NK-92 (cell line): Measurements from ENCODE around the gene FANCG.
A peak's percentile ranks its signal among the peaks of the same experiment; 100 is the strongest.

ENCODE experiments used
- DNase-seq: peaks from one replicate; lab custom pipeline; 2025; ENCODE audit not compliant: unreplicated experiment; lab: John Stamatoyannopoulos, UW

The FANCG gene

DNA sequence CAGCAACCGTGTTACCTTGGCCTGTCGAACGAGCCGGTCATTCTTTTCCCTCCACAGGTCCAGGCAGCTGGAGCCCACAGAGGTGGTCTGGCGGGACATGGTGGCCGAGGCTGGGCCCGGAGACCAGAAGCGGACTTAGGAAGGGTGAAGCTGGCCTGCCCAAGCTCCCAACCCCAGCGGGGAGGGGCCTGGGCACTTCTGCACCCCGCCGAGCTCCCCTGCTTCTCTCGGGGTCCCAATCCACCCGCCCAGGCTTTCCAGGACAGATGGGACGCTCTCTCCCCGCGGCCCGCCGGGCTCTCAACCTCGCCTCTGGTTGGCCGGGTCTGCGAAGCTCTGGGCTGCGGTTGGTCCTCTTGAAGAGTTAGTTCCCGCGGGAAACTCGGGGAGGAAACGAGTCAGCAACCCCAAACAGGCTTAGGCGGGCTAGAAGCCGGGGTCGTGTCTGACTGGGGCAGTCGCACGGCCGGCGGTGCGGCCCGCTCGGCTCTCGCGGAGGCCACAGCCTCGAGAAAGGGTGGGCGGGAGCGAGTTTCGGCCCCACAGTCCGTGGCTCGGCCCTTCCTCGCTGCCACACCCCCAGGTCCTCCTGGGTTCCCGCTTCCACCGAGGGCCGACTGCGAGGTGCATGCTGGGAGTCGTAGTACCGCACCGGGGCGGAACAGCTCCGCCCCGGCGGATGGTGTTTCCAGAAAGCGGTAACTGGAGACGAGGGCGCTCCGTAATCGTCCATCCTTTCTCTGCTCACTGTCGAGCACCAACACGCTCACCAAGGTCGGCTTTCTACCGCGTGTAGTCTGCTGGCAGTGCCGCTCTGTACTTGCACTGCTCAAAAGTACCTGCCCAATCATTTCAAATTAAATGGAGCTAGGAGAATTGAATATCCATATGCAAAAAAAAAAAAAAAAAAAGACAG is at the start of gene FANCG:
Gene FANCG, minus strand, starts transcription at position 517 of the 916 bp plus-strand sequence. Its CDS starts 418 bp downstream, at position 99.
- no peak for DNase-seq

- no peak for DNase-seq
Measured at GRCh38 chr9:35116898-35117551, 37.3 kb upstream of the FANCG start.

- DNase-seq: no peak
Measured at GRCh38 chr9:35116539-35116897, 36.8 kb upstream of the FANCG start.

GRCh38 chr9:35115680-35116538 is 36.2 kb upstream of the FANCG start, which contains the start of gene ATOSB:
Gene ATOSB, minus strand, starts transcription at chr9:35115862. Its CDS starts 7,588 bp downstream, at chr9:35108274.
- peak; percentile 59 for DNase-seq

DNA sequence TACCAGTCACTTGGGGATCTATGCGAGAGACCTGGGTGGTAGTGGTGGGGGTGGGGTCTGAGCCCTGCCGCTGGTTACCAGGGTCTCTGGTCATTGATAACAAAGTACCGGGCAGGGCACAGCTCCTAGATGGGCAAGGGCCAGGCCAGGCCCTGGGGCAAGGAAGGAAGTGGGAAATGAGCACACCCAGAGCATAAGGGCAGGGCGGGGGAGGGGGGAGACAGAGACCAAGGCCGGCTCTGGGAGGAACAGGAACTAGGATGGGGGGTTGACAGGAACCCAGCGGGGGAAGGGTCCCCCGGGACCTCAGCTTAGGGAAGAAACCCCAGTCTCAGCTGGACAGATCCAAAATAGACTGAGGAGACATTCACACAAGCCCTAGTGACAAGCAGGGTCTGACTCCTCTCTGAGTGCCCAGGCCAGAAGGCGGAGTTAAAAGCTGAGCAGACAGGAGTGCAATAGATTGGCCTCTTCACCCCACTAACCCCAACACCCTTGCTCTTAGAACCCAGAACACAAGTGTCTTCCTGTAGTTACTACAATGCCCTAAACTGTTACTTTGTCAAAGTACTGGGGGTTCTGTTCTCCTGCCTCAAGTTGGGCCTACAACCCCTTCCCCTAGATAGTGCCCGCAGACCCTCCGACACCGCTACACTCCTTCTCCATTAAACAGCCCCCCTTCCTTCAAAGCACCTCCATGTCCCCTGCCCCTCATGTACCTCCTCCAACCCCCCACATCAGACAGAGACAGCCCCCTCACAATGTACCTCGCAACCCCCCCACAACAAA is 35.3 kb upstream of the FANCG start:
- no peak for DNase-seq

- DNase-seq: no peak
Measured at GRCh38 chr9:35114113-35114839, 34.5 kb upstream of the FANCG start.

- no peak for DNase-seq
Measured at GRCh38 chr9:35112257-35113020, 32.7 kb upstream of the FANCG start.

GRCh38 chr9:35111001-35111933 is 31.5 kb upstream of the FANCG start:
- DNase-seq: peak; percentile 80

- no peak for DNase-seq
Measured at GRCh38 chr9:35110327-35110761, 30.6 kb upstream of the FANCG start.

DNA sequence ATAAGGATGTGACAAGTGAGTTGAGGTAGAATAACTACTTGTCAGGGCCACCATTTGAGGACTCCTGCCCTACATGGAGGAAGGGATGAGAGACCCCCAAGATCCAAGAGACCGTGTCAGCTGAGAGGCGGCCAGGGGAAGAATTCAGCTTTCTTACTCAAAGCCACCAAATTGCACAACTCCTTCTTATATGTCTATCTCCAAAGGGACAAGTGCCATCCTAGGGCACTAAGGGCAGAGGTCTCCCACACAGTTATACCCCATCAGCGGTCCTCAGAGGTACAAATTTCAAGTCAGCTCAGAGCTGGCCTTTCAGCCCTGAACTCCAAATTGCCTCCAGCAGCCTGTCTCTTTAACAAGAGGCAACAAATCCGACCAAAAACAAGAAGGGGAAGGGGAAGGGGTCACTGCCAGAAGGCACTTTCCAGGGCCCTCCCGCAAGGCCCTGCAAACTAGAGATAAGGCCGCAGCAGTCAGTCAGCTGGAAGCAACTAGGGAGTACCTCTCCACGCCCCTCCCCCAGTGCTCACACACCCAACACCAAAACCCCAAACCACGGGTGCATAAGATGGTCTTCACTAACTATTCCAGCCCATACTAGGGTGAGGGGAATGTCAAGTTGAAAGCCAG is 29.3 kb upstream of the FANCG start:
- no peak for DNase-seq

DNA sequence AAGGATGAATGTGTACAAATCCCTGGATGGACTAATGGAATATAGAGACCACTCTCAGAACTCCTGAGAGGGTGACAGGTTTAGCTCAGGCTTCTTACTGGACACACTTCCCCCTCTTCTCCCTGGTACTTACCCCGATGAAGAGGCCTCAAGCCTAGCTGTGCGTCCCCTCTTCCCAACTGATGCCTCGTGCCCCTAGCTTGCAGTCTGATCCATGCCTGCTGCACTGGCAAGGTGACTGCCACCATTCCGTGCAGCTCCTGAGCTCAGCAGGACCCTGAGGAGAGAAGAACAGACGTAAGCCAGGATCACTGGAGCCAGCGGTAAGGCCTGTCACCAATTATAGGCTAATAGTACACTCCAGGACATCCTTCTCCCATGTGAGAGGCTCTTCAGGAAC is 28.7 kb upstream of the FANCG start:
- DNase-seq: no peak

DNA sequence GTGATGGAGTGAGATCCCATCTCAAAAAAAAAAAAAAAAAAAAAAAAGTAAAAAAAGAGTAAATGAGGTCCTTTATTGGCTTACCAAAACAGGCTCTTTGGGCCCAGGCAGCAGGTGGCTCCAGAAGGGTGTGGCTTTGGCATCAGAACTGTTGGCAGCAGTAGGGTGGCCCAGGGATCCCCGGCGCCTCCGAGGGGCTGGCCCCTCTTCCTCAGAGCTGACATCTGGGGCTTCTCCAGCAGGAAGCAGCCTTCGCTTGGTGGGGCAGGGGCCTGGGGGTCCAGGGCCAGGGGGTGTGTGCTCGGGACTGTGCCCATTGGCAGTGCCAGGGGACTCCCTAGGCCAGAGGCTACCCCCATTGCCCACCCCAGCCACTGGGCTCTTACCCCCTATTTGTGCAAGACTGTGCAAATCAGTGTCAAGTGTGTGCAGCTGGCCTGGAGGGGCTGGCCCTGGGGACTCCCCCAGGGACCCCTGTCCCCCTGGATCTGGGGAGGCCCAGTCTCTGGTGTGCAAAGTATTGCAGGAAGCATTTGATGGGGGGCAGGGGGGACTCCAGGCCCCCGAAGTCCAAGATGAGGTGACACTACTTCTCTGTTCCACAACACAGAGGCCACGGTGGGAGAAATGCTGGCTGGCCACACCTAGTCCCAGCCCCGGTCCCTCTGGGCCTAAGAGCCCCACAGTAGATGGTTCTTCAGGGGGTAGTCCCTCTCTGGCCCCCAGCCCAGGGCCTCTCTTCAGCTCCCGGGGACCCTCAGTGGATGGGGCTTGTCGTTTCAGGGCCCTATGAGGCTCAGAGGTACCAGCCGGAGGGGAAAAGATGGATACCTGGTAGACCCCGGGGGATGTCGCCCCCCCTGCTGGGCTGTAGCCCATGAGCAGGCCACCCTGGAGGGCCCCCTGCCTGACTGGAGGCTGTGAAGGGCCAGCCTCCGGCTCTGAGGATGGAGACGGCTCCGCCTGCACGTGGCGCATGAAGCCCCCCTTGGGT is 27.9 kb upstream of the FANCG start:
- DNase-seq: no peak

DNA sequence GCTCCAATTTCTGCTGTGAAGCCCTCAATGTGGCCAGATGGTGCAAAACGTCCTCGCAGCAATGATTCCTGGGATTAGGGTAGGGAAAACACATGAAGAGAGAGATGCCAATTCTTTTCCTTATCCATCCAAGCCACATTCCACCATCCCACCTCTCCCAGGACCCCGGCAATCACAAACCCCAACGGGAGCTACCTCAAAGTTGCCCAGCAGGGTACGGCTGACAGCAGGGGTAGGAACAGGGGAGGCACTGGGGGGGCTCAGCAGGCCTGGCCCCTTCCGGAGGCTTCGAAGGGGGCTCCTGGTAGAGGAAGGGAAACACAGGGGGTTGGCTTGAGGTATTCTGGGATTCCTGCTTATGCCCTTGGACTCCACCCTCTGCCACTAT is 26.6 kb upstream of the FANCG start:
- no peak for DNase-seq

GRCh38 chr9:35105571-35106342 is 26.0 kb upstream of the FANCG start:
- DNase-seq: no peak

DNA sequence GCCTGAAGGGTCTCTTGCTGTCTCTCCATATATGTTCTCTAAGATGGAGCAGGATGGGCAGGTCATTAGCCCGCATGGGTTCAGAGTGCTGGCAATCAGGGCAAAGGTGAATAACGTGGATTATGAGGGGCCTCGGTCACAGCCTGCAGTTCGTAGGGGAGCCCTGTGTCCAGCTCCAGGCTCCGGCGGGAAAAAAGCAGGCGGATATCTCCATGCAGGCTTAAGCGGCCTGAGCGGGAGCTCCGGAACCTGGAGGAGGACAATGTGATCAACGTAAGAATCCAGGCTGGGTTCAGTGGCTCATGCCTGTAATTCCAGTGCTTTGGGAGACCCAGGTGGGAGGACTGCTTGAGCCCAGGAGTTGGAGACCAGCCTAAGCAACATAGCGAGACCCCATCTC is 25.4 kb upstream of the FANCG start:
- no peak for DNase-seq

GRCh38 chr9:35104586-35104985 is 24.8 kb upstream of the FANCG start:
- DNase-seq: no peak
